HFF-Myc (cell line): ENCODE data around the gene GATAD2A.

ENCODE experiments used
- DNase-seq: peaks from one replicate; pipeline ENCODE4 v3.0.0-alpha.2; 2011; ENCODE audit warnings: low read depth; ENCODE audit errors: extremely low read depth
- H3K4me3 ChIP-seq: replicated peaks from 2 replicates; pipeline ENCODE4 v1.5.1; 2011; ENCODE audit warnings: low read depth, mild to moderate bottlenecking, control low read depth, low read length
- TF ChIP-seq, protein P1 (sequence below): IDR thresholded peaks from 2 replicates; pipeline ENCODE4 v1.5.1; 2012; ENCODE audit warnings: mild to moderate bottlenecking, low read depth, low read length, control low read depth; ENCODE audit errors: missing control alignments

GATAD2A gene, protein sequence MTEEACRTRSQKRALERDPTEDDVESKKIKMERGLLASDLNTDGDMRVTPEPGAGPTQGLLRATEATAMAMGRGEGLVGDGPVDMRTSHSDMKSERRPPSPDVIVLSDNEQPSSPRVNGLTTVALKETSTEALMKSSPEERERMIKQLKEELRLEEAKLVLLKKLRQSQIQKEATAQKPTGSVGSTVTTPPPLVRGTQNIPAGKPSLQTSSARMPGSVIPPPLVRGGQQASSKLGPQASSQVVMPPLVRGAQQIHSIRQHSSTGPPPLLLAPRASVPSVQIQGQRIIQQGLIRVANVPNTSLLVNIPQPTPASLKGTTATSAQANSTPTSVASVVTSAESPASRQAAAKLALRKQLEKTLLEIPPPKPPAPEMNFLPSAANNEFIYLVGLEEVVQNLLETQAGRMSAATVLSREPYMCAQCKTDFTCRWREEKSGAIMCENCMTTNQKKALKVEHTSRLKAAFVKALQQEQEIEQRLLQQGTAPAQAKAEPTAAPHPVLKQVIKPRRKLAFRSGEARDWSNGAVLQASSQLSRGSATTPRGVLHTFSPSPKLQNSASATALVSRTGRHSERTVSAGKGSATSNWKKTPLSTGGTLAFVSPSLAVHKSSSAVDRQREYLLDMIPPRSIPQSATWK

DNA sequence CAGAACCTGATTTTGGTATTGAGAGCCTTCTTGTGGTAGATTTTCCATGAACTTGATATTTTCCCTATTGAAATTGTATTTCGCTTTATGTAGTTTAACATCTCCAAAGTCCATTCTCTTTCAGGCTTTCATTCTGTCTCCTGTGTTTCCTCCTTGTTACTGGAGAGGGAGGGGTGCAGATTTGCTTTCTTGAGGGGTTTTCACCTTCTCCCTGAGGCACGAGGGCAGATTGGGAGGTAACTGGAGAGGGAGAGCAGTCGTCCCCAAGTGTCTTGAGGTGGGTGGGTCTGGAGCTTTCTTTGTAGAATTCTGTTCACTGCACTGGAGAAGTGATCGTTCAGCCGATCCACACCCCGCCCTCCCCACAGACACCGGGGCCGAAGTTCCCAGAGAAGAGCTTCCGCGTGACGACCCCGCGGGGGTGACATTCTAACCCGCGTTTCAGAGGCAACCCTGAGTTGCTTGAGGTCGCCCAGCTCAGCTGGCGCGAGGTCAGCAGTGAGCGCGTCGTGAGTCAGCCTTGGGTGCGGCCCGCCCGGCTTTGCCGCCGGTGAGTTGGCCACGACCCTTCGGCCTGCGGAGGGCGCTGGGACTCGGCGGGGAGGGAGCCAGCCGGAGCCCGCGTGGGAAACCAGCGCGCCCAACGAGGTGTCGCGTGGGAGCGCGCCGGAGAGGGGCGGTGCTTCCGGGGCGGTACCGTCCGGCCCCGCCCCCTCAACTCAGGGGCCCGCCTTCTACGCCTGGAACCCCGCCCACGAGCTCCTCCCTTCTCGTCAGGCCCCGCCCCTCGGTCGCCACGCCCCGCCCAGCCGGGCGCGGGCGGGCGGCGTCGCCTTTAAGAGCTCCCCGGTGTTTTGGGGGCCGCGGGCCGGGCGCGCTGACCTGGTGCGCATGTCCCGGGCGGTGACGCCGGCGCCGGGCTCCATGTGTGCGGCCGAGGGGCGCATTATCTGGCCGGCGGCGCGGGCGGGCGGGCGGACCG lies at the start of gene GATAD2A:
GATAD2A (plus strand) TSS at position 797 of the 982 bp plus-strand sequence. CDS start 59,671 bp downstream, outside the sequence.
- H3K4me3 ChIP-seq = peak within 1 kb of the TSS; percentile 91
- DNase-seq = peak; percentile 61
- TF ChIP-seq, protein P1, sequence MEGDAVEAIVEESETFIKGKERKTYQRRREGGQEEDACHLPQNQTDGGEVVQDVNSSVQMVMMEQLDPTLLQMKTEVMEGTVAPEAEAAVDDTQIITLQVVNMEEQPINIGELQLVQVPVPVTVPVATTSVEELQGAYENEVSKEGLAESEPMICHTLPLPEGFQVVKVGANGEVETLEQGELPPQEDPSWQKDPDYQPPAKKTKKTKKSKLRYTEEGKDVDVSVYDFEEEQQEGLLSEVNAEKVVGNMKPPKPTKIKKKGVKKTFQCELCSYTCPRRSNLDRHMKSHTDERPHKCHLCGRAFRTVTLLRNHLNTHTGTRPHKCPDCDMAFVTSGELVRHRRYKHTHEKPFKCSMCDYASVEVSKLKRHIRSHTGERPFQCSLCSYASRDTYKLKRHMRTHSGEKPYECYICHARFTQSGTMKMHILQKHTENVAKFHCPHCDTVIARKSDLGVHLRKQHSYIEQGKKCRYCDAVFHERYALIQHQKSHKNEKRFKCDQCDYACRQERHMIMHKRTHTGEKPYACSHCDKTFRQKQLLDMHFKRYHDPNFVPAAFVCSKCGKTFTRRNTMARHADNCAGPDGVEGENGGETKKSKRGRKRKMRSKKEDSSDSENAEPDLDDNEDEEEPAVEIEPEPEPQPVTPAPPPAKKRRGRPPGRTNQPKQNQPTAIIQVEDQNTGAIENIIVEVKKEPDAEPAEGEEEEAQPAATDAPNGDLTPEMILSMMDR = no peak

DNA sequence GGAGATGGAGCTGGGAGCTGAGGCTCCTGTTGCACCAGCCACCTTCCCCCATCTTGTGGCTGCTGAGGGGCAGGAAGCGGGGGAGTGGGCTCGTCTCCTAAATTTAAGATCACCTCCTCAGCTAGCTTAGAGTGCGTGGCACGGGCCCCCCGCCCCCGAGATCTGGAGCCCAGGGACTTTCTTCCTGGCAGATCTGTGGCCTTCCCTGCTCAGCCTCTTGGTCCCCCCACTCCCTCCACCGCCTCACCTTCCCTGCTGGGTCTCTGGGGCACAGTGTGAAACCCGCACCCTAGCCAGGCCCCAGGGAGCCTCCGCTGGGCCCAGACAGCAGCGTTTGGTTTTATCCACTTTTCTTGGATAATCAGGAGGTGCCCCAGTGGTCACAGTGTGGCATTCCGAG lies 49.0 kb upstream of the GATAD2A start:
- TF ChIP-seq, protein P1 = no peak
- no peak for DNase-seq
- H3K4me3 ChIP-seq = no peak overlapping the region

DNA sequence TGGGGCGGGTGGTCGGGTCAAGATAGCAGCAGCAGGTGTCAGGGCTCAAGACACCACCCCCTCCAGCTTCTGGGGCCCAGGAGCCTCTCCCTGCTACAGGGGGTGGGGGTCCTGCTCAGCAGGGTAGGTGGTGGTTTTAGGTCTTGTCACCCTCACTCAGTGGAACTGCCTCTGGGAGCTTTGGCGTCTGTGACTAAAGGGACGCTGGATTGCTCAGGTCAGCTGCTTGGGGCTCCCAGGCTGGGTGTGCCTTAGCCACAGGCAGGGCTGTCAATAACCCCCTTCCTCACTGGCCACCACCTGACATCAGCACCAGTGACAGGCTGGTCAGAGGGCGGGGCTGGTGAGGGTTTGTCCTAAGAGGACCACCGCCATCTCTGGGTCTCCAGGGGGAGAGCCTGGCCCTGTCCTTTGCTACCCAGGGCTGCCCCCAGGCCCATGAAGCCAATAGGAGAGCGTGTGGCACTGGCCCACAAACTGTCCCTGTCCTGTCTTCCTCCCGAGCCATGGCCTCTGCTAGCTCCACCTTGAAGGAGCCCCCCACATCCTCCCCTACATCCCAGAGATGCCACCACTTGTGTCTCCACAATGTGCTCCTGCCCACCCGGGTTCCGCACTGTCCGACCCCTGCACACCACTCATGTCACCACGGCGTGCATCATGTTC lies 48.4 kb upstream of the GATAD2A start:
- TF ChIP-seq, protein P1 = no peak
- DNase-seq = no peak
- H3K4me3 ChIP-seq = no peak overlapping the region

DNA sequence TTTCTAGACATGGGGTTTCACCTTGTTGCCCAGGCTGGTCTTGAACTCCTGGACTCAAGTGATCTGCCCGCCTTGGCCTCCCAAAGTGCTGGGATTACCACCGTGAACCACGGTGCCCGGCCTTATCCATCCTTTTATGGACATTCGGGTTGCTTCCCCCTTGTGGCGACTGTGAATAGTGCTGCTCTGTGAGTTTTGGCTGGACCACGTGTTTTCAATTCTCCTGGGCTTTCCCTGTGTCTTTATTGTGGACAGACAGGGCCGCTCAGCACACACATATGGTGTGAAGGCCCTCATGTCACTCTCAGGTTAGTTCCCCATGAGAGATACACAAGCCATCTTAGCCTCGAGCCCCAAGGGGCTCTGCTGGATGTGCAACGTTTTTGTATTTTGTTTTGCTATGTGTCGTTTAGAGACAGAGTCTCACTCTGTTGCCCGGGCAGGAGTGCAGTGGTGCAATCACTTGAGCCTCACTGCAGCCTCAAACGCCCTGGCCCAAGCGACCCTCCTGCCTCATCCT lies 44.3 kb upstream of the GATAD2A start:
- no peak overlapping the region for H3K4me3 ChIP-seq
- TF ChIP-seq, protein P1 = peak; percentile 82
- DNase-seq = peak; percentile 92

DNA sequence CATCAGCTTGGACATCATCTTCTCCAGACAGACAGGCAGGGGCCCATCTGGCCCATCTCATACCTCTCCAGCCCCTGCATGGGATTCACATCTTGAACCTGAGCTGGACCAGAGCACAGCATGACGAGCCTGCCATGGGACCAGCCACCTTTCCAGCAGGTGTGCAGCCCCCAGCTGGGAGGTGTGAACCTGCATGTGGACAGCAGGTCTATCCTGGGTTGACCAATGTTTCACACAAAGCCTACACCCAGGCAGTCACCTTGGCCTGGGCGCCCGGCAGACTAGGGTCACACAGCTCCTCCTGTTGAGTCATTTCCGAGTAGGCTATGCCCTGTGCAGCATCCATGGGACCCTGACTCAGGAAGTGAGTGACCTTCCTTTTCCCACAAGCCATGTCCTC lies 43.4 kb upstream of the GATAD2A start:
- TF ChIP-seq, protein P1 = no peak
- DNase-seq = no peak
- no peak overlapping the region for H3K4me3 ChIP-seq
